Uterus (tissue), 2 donors: ENCODE measurements around the gene PSMD1.
A peak's percentile ranks its signal among the peaks of the same experiment; 100 is the strongest.

Source experiments
- POLR2A ChIP-seq, 2 donors: fragments of 450-650 bp; IDR thresholded peaks; one replicate each; pipeline ENCODE4 v1.6.1; 2016; ENCODE audit warnings: antibody characterized with exemption in 2 of 2, mild to moderate bottlenecking in 1 of 2, moderate library complexity in 1 of 2
- TF ChIP-seq, protein P1 (sequence below), 4 experiments: fragments of 200-600 bp in 2 of 4; fragments of 450-650 bp in 2 of 4; sonication (generic) in 2 of 4; IDR thresholded peaks; one replicate each; pipeline ENCODE4 v1.5.1; 2016 to 2019; ENCODE audit warnings: antibody characterized with exemption in 4 of 4, mild to moderate bottlenecking in 2 of 4, moderate library complexity in 1 of 4

DNA sequence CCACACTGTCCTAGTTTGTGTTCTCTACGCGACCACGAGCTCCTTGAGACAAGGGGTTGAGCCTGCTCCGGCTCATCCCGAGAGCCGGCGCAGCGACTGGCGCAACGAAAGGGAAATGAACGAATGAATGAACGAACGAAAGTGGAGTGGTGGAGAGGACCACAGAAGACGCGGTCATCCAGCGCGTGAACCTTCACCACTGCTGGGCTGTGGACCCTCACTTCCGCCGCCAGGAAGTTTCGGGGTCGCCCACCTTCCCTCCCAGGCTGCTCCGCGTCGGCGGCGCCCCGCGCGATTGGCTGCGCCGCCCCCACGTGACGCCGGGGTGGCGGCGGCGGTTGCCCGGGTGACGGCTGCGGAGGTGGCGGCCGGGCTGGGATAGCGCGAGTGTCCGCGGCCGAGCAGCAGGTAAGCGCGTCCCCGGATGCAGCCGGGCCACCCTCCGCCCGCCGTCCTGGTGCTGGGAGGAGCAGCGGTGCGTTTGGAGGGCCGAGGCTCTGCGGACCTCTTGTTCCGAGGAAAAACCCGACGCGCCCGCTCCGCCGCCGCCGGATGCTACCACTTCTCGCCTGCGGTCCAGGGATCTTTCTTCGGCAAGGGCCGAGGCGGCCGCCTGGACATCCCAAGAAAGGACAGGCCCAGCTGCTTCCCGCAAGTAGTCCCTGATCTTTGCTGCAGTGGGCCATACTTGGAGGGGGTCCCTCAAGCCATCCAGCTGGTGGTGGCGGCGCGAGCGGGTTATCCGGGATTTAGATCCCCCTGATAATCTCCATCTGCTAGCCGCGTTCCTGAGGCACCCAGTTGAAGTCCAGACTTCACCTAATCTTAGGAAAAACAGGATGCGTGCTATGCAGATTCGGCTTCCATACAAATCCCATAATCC is 141.9 kb downstream of the PSMD1 start, which contains the start of gene ARMC9:
- TF ChIP-seq, protein P1, sequence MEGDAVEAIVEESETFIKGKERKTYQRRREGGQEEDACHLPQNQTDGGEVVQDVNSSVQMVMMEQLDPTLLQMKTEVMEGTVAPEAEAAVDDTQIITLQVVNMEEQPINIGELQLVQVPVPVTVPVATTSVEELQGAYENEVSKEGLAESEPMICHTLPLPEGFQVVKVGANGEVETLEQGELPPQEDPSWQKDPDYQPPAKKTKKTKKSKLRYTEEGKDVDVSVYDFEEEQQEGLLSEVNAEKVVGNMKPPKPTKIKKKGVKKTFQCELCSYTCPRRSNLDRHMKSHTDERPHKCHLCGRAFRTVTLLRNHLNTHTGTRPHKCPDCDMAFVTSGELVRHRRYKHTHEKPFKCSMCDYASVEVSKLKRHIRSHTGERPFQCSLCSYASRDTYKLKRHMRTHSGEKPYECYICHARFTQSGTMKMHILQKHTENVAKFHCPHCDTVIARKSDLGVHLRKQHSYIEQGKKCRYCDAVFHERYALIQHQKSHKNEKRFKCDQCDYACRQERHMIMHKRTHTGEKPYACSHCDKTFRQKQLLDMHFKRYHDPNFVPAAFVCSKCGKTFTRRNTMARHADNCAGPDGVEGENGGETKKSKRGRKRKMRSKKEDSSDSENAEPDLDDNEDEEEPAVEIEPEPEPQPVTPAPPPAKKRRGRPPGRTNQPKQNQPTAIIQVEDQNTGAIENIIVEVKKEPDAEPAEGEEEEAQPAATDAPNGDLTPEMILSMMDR (IDR thresholded peaks at IDR 0.05): peak in 2 of 4 experiments; percentile 3 to 8
- peak in 1 of 2 donors; percentile 66 for TF ChIP-seq POLR2A (IDR thresholded peaks at IDR 0.05)
